Right lobe of liver (tissue), 6 donors: ENCODE measurements around the gene NMNAT2. TPM values are rescaled to one million over a fixed set of nuclear protein-coding genes. Genes with fewer than 3 reads are reported as not detected.

ENCODE experiments used
- ATAC-seq, 4 donors: fragments of 200-7000 bp; cut with Tn5 transposase; one replicate each; pipeline ENCODE4 v1.9.1; 2020; ENCODE audit warnings: mild to moderate bottlenecking in 4 of 4, moderate library complexity in 4 of 4
- DNase-seq, 3 donors: peaks; one replicate each; pipeline ENCODE4 v3.0.0-alpha.2; 2020
- H3K27ac ChIP-seq, 3 donors: fragments of 200-600 bp; one replicate each; pipeline ENCODE4 v1.8.0; 2022
- H3K27me3 ChIP-seq, 2 donors: fragments of 200-600 bp; one replicate each; pipeline ENCODE4 v1.8.0; 2022
- H3K36me3 ChIP-seq, 4 donors: fragments of 200-600 bp; sonication (generic) in 1 of 4; one replicate each; pipeline versions ENCODE4 v1.5.1 to v1.8.0; 2017 to 2022; ENCODE audit warnings: control low read depth in 1 of 4
- H3K4me1 ChIP-seq, 4 donors: fragments of 200-600 bp; sonication (generic) in 1 of 4; one replicate each; pipeline versions ENCODE4 v1.5.1 to v1.8.0; 2017 to 2022; ENCODE audit warnings: control low read depth in 1 of 4
- H3K4me3 ChIP-seq, 3 donors: fragments of 200-600 bp; one replicate each; pipeline ENCODE4 v1.8.0; 2022
- H3K9me3 ChIP-seq, 4 donors: fragments of 200-600 bp; sonication (generic) in 1 of 4; one replicate each; pipeline versions ENCODE4 v1.5.1 to v1.8.0; 2017 to 2022; ENCODE audit warnings: control low read depth in 1 of 4
- POLR2A ChIP-seq: fragments of 450-650 bp; IDR thresholded peaks from one replicate; pipeline ENCODE4 v1.6.1; 2017; ENCODE audit warnings: antibody characterized with exemption, mild to moderate bottlenecking
- WGBS: methylation state at CpG from one replicate; pipeline ENCODE4 v1.1.6; 2018; ENCODE audit warnings: low coverage, low lambda C conversion rate; ENCODE audit not compliant: insufficient coverage; ENCODE audit errors: missing lambda C conversion rate; 5-methylcytosine and 5-hydroxymethylcytosine counted together
- intact Hi-C, 2 donors: fragments of 100-400 bp; cut with DNase I; formaldehyde crosslinking; loops; one replicate each; pipeline versions ENCODE4 v1.11.2 to v1.14.1; 2022
- total RNA-seq, 6 experiments: library from RNA; depleted of rRNA in 2 of 6; stranded (reverse); fragments of >200 nt in 2 of 6; fragmentation: NEBNext Ultra II Directional in 3 of 6; extraction: Animal tissue kit (Norgen Biotek cat#: 25700) in 3 of 6; gene quantifications; one replicate each; pipeline versions ENCODE4 v1.1.0 to v1.2.4, GENCODE V29; 2016 to 2023
- TF ChIP-seq, protein P1 (sequence below), 4 donors: fragments of 200-600 bp in 3 of 4; fragments of 450-650 bp in 1 of 4; IDR thresholded peaks; one replicate each; pipeline versions ENCODE4 v1.5.1 to v1.8.0; 2016 to 2022; ENCODE audit warnings: antibody characterized with exemption in 4 of 4, mild to moderate bottlenecking in 2 of 4
- donor health status: DM: no; HTN: yes; CAD: no.
- donor health status: DM: no; HTN: no; CAD: no.
- donor health status: DM: no; HTN: no; CAD: no.
- donor health status: DM: no; HTN: yes; CAD: no.
- donor health status: DM: no; HTN: yes; CAD: no.

NMNAT2 gene
- total RNA-seq, 6 experiments from 2014 or later, result 0.06 to 0.07 (median 0.06) TPM; not detected in 3

DNA sequence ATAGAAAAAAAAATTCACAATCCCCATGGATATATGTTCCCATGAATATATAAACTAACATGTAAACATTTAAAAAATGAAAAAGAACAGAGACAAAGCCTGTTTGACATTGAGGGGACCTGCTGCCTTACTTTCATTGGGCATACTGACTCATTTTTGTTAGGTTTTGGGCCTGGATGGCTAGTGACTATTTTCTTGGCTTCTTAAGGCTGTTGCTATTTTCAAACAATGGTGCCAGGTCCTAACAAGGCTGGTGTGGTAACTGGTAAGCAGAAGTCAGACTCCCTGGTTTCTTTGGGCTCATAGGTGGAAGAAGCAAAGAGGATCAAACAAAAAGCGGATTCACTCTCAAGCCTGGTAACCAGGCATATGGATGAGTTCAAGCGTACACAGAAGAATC is 181.1 kb downstream of the NMNAT2 start:
- Histone ChIP-seq H3K36me3 (no peaks in the 10 kb centered on the region), H3K27ac (no peak overlapping the region), H3K4me1 (no peaks in the 10 kb centered on the region), H3K9me3 (no peaks in the 10 kb centered on the region), H3K4me3 (no peak overlapping the region), H3K27me3 (no peaks in the 10 kb centered on the region)
- intact Hi-C loops, result no loop called here
- ATAC-seq (no peak), DNase-seq (no peak)
- no CpG with 5 or more reads among the region's 2 CpGs for WGBS
- no peak for TF ChIP-seq POLR2A
- TF ChIP-seq, protein P1, sequence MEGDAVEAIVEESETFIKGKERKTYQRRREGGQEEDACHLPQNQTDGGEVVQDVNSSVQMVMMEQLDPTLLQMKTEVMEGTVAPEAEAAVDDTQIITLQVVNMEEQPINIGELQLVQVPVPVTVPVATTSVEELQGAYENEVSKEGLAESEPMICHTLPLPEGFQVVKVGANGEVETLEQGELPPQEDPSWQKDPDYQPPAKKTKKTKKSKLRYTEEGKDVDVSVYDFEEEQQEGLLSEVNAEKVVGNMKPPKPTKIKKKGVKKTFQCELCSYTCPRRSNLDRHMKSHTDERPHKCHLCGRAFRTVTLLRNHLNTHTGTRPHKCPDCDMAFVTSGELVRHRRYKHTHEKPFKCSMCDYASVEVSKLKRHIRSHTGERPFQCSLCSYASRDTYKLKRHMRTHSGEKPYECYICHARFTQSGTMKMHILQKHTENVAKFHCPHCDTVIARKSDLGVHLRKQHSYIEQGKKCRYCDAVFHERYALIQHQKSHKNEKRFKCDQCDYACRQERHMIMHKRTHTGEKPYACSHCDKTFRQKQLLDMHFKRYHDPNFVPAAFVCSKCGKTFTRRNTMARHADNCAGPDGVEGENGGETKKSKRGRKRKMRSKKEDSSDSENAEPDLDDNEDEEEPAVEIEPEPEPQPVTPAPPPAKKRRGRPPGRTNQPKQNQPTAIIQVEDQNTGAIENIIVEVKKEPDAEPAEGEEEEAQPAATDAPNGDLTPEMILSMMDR (IDR thresholded peaks at IDR 0.05), result no peak

DNA sequence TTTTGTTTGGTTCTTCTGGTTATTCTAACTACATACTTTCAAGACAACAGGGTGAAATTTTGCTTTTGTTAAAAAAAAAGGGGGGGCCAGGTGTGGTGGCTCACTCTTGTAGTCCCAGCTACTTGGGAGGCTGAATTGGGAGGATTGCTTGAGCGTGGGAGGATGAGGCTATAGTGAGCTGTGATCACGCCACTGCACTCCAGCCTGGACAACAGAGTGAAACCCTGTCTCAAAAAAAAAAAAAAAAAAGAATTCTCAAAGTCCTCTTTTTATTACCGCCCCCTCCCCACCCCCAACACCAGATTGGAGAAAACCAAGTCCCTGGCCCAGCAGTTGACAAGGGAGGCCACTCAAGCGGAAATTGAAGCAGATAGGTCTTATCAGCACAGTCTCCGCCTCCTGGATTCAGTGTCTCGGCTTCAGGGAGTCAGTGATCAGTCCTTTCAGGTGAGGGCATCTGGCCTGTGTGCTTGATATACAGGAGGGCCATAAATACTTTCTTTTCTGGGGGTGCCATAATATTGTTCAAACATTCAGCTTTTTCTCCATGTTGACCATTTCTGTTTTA is 181.9 kb downstream of the NMNAT2 start:
- intact Hi-C loops, result no loop called here
- peaks cover 0 to 5% (median 0%) of the 10 kb centered on the region in 4 donors for H3K4me1 ChIP-seq
- 96% methylated on average over 5 of the region's 6 CpGs for WGBS

DNA sequence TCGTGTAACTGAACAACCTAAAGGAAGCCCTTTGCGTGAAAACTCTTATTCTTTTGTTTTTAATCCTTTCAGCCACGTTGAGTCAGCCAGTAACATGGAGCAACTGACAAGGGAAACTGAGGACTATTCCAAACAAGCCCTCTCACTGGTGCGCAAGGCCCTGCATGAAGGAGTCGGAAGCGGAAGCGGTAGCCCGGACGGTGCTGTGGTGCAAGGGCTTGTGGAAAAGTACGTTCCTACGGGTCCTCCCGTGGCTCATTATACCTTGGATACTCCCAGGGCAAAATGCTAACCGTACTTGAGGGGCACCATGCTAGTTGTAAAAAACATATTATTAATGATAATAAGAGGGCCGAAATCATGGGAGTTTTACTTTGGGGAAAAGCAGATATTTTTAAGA is 182.7 kb downstream of the NMNAT2 start:
- intact Hi-C loops, result no loop called here
- no peak overlapping the region for H3K4me3 ChIP-seq
- TF ChIP-seq POLR2A, result no peak
- TF ChIP-seq, protein P1 (IDR thresholded peaks at IDR 0.05), result no peak
- no peaks in the 10 kb centered on the region for H3K27me3 ChIP-seq
- no peaks in the 10 kb centered on the region for H3K36me3 ChIP-seq
- H3K9me3 ChIP-seq, result no peaks in the 10 kb centered on the region
- 75% methylated on average over 13 of the region's 14 CpGs for WGBS
- no peak overlapping the region for H3K27ac ChIP-seq
- ATAC-seq (no peak), DNase-seq (no peak)
- H3K4me1 ChIP-seq, result peaks cover 0 to 5% (median 0%) of the 10 kb centered on the region in 4 donors

More for the DNA sequence above, 181.9 kb downstream of the NMNAT2 start:
- ATAC-seq (no peak), DNase-seq (no peak)
- no peak for TF ChIP-seq POLR2A
- TF ChIP-seq, protein P1 (IDR thresholded peaks at IDR 0.05), result no peak
- Histone ChIP-seq H3K27ac (no peak overlapping the region), H3K27me3 (no peaks in the 10 kb centered on the region), H3K9me3 (no peaks in the 10 kb centered on the region), H3K4me3 (no peak overlapping the region), H3K36me3 (no peaks in the 10 kb centered on the region)

DNA sequence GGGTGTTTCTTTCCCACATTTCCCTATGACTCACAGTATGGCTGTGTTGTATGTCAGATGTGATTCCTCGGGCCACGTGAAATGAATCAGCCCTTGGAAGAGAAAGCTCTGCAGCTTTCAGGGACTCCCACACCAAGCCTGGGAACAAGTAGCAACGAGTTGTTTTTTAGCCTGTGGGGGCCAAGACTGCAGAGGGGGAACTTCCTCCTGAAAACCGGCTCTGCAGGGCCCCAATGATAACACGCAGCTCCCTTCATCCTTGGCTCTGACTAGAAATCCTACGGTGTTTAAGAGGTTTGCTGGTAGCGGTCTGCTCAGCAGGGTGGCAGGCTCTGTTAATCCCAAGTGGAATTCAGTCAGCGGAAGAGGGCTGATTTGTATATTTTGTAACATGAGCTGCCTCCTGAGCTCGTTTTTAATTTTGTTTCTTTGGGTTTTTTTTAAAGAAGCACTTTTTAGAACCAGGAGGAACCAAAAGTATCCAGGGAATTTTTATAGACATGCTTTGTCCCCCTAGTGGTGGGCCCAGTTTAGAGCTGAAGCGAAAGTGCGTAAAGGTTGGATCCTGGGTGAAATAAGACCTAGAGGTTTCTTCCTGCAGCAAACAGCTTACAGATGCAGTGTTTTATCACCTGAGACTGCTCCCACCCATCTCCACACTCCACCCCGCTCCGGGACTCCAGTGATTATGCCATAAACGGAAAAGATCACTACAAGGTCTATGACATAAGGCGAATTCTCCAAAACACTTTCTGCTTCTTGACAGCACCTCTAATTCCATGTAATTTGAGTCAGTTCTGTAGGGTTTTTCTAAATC is 183.3 kb downstream of the NMNAT2 start:
- Histone ChIP-seq H3K36me3 (no peaks in the 10 kb centered on the region), H3K27me3 (no peaks in the 10 kb centered on the region), H3K9me3 (no peaks in the 10 kb centered on the region), H3K4me3 (peak overlapping the region in 1 of 3 donors; percentile 14), H3K27ac (no peak overlapping the region), H3K4me1 (peaks cover 0 to 5% (median 0%) of the 10 kb centered on the region in 4 donors)
- ATAC-seq (peak; percentile 66 to 81 (median 76)), DNase-seq (no peak)
- intact Hi-C loops, result no loop called here
- WGBS, result 28% methylated on average over 12 of the region's 15 CpGs
- TF ChIP-seq POLR2A, result no peak
- TF ChIP-seq, protein P1 (IDR thresholded peaks at IDR 0.05), result peak; percentile 52 to 58 (median 56)
